8988T (cell line): ENCODE measurements around the gene SESN1.
"Not testable (repeated sequence)": the region's sequence is repeated elsewhere in the genome, so short reads cannot be mapped to it uniquely, and the experiment has no call there.

Source experiments
- DNase-seq: peaks from one replicate; pipeline ENCODE4 v3.0.0; 2011

Gene SESN1

GRCh38 chr6:109093732-109094415, 772 bp downstream of the SESN1 start:
- no peak for DNase-seq

GRCh38 chr6:109092074-109092473, 2.6 kb downstream of the SESN1 start:
- no peak for DNase-seq

GRCh38 chr6:109091314-109092024, 3.2 kb downstream of the SESN1 start:
- no peak for DNase-seq

GRCh38 chr6:109088995-109089394, 5.7 kb downstream of the SESN1 start:
- DNase-seq: no peak

- no peak for DNase-seq
Measured at GRCh38 chr6:109087661-109088264, 6.9 kb downstream of the SESN1 start.

GRCh38 chr6:109084146-109084545, 10.5 kb downstream of the SESN1 start:
- not testable (repeated sequence) for DNase-seq

- no peak for DNase-seq
Measured at GRCh38 chr6:109083657-109084056, 11.0 kb downstream of the SESN1 start.

- no peak for DNase-seq
Measured at GRCh38 chr6:109082188-109082577, 12.5 kb downstream of the SESN1 start.

GRCh38 chr6:109081516-109082187, 13.0 kb downstream of the SESN1 start:
- no peak for DNase-seq

GRCh38 chr6:109081026-109081425, 13.6 kb downstream of the SESN1 start:
- DNase-seq: no peak

- DNase-seq: no peak
Measured at GRCh38 chr6:109079981-109080380, 14.7 kb downstream of the SESN1 start.

GRCh38 chr6:109076377-109076776, 18.3 kb downstream of the SESN1 start:
- DNase-seq: no peak

- no peak for DNase-seq
Measured at GRCh38 chr6:109075934-109076333, 18.7 kb downstream of the SESN1 start.

GRCh38 chr6:109074133-109074415, 20.6 kb downstream of the SESN1 start:
- DNase-seq: no peak

- no peak for DNase-seq
Measured at GRCh38 chr6:109073344-109074132, 21.1 kb downstream of the SESN1 start.

- no peak for DNase-seq
Measured at GRCh38 chr6:109071125-109071917, 23.3 kb downstream of the SESN1 start.

GRCh38 chr6:109069746-109070145, 24.9 kb downstream of the SESN1 start:
- no peak for DNase-seq

- no peak for DNase-seq
Measured at GRCh38 chr6:109062767-109063352, 31.8 kb downstream of the SESN1 start.

GRCh38 chr6:109062216-109062615, 32.4 kb downstream of the SESN1 start:
- DNase-seq: no peak

- DNase-seq: no peak
Measured at GRCh38 chr6:109060571-109060970, 34.1 kb downstream of the SESN1 start.

- no peak for DNase-seq
Measured at GRCh38 chr6:109059571-109060021, 35.0 kb downstream of the SESN1 start.

- no peak for DNase-seq
Measured at GRCh38 chr6:109059153-109059552, 35.5 kb downstream of the SESN1 start.
